Loucy (cell line): ENCODE data around the gene FAM187B.

Experiments used
- H2AFZ ChIP-seq: fragments of 200-600 bp; sonication (generic); 2 replicates; pipeline ENCODE4 v1.6.0; 2016; ENCODE audit warnings: antibody characterized with exemption, mild to moderate bottlenecking, low read length, moderate library complexity
- H3F3A ChIP-seq: fragments of 200-600 bp; 2 replicates; pipeline ENCODE4 v1.6.0; 2016; ENCODE audit warnings: antibody characterized with exemption, low read depth, mild to moderate bottlenecking
- H3K27me3 ChIP-seq: fragments of 200-600 bp; sonication (generic); 2 replicates; pipeline ENCODE4 v1.6.1; 2014; ENCODE audit warnings: low read length, mild to moderate bottlenecking; ENCODE audit not compliant: insufficient read depth, poor library complexity, severe bottlenecking
- H3K36me3 ChIP-seq: fragments of 200-600 bp; sonication (generic); 2 replicates; pipeline ENCODE4 v1.6.1; 2016; ENCODE audit warnings: low read length; ENCODE audit not compliant: insufficient read depth
- H3K4me1 ChIP-seq: fragments of 200-600 bp; sonication (generic); 2 replicates; pipeline ENCODE4 v1.5.1; 2014; ENCODE audit warnings: low read length, mild to moderate bottlenecking; ENCODE audit not compliant: insufficient read depth, poor library complexity, severe bottlenecking
- H3K4me2 ChIP-seq: fragments of 200-600 bp; sonication (generic); 2 replicates; pipeline ENCODE4 v1.6.0; 2014; ENCODE audit warnings: antibody characterized with exemption, low read length, low read depth, mild to moderate bottlenecking; ENCODE audit not compliant: poor library complexity, severe bottlenecking
- H3K4me3 ChIP-seq: fragments of 200-600 bp; sonication (generic); 2 replicates; pipeline ENCODE4 v1.5.1; 2014; ENCODE audit warnings: low read length, mild to moderate bottlenecking, mixed read lengths; ENCODE audit not compliant: poor library complexity, severe bottlenecking
- H3K79me2 ChIP-seq: fragments of 200-600 bp; sonication (generic); 2 replicates; pipeline ENCODE4 v1.6.1; 2014; ENCODE audit warnings: low read length; ENCODE audit not compliant: insufficient read depth
- H3K9ac ChIP-seq: fragments of 200-600 bp; sonication (generic); 2 replicates; pipeline ENCODE4 v1.6.0; 2014; ENCODE audit warnings: mild to moderate bottlenecking, low read depth, low read length, moderate library complexity; ENCODE audit not compliant: poor library complexity, severe bottlenecking
- H3K9me2 ChIP-seq: fragments of 200-600 bp; sonication (generic); replicated peaks from 2 replicates; pipeline ENCODE4 v1.6.1; 2016; ENCODE audit warnings: low read depth, low read length, mixed read lengths
- H3K9me3 ChIP-seq: fragments of 200-600 bp; sonication (generic); 2 replicates; pipeline ENCODE4 v1.6.1; 2014; ENCODE audit warnings: mild to moderate bottlenecking, antibody characterized with exemption, low read length, low read depth; ENCODE audit not compliant: insufficient read depth
- H4K20me1 ChIP-seq: fragments of 200-600 bp; sonication (generic); 2 replicates; pipeline ENCODE4 v1.6.0; 2014; ENCODE audit warnings: antibody characterized with exemption, low read length, mild to moderate bottlenecking; ENCODE audit not compliant: insufficient read depth, poor library complexity, severe bottlenecking
- EZH2phosphoT487 ChIP-seq: fragments of 200-600 bp; IDR thresholded peaks from 2 replicates; pipeline ENCODE4 v1.6.1; 2018; ENCODE audit warnings: antibody characterized with exemption, mild to moderate bottlenecking, moderate library complexity, borderline replicate concordance
- TF ChIP-seq, protein P1 (sequence below): fragments of 200-600 bp; sonication (generic); conservative IDR thresholded peaks from 2 replicates; pipeline ENCODE4 v1.5.1; 2014; ENCODE audit warnings: mild to moderate bottlenecking, antibody characterized with exemption, low read length

The FAM187B gene

DNA sequence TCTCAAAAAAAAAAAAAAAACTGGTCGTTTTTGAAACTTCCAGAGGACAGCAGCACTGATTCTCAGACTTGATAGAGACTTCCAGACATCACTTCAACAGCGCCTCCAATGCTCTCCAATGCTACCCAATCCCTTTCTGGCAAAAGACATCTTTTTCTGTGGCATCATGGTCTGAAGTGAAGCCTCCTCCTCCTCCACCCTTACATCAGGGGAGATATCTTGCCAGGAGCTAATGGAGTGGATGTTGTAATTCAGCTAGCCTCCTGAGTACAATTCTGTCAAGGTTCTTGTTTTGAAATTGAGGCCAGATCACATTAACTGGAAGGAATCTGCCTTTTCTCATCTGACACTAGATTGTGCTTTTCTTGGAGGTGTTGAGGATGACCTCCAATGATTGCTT lies 49.8 kb downstream of the FAM187B start:
- Histone ChIP-seq H3K4me2 (no peak overlapping the region), H3K4me1 (peaks cover 3% of the 10 kb centered on the region), H3K36me3 (no peaks in the 10 kb centered on the region), H3K79me2 (no peaks in the 10 kb centered on the region), H4K20me1 (no peaks in the 10 kb centered on the region), H3F3A (no peaks in the 10 kb centered on the region), H3K9me3 (peaks cover 3% of the 10 kb centered on the region; the same call in 1 of the 2 replicates), H2AFZ (no peak overlapping the region), H3K9ac (no peak overlapping the region), H3K4me3 (no peak overlapping the region), H3K27me3 (no peaks in the 10 kb centered on the region), H3K9me2 (no peaks in the 10 kb centered on the region)
- TF ChIP-seq, protein P1, sequence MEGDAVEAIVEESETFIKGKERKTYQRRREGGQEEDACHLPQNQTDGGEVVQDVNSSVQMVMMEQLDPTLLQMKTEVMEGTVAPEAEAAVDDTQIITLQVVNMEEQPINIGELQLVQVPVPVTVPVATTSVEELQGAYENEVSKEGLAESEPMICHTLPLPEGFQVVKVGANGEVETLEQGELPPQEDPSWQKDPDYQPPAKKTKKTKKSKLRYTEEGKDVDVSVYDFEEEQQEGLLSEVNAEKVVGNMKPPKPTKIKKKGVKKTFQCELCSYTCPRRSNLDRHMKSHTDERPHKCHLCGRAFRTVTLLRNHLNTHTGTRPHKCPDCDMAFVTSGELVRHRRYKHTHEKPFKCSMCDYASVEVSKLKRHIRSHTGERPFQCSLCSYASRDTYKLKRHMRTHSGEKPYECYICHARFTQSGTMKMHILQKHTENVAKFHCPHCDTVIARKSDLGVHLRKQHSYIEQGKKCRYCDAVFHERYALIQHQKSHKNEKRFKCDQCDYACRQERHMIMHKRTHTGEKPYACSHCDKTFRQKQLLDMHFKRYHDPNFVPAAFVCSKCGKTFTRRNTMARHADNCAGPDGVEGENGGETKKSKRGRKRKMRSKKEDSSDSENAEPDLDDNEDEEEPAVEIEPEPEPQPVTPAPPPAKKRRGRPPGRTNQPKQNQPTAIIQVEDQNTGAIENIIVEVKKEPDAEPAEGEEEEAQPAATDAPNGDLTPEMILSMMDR = no peak
- TF ChIP-seq EZH2phosphoT487 = no peak

DNA sequence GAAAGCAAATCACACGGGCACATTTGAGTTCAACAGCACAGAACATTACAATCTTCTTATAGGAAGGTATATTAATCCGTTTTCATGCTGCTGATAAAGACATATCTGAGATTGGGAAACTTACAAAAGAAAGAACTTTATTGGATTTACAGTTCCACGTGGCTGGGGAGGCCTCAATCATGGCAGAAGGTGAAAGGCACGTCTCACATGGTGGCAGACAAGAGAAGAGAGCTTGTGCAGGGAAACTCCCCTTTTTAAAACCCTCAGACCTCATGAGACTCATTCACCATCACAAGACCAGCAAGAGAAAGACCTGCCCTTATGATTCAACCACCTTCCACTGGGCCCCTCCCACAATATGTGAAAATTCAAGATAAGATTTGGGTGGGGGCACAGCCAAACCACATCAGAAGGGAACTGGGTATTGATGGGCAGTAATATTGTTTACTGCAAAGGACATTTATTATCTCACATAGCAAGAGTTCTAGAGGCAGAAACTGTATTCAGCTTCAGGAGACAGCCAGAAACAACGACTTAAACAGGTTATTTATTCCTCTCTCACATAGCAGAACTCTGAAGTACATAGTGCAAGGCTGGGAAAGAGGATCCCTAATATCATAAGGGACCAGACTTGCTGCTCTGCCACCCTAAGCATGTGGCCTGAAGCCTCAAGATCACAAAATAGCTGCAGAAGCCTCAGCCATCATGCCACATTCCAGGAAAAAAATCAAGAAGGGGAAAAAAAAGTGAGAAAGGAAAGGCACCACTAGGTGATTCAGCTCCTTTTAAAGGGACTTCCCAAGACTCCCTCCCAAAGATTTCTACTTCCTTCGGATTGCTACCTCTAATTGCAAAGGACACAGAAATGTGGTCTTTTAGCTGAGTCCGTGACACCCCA lies 50.9 kb downstream of the FAM187B start:
- Histone ChIP-seq H3K9ac (no peak overlapping the region), H3F3A (no peaks in the 10 kb centered on the region), H4K20me1 (no peaks in the 10 kb centered on the region), H3K4me1 (peaks cover 3% of the 10 kb centered on the region), H3K36me3 (peaks cover 4% of the 10 kb centered on the region; the same call in 1 of the 2 replicates), H3K27me3 (no peaks in the 10 kb centered on the region), H3K4me2 (no peak overlapping the region), H3K9me3 (peaks cover 3% of the 10 kb centered on the region; the same call in 1 of the 2 replicates), H3K4me3 (no peak overlapping the region), H3K9me2 (no peaks in the 10 kb centered on the region), H3K79me2 (no peaks in the 10 kb centered on the region), H2AFZ (no peak overlapping the region)
- TF ChIP-seq, protein P1 = no peak
- no peak for TF ChIP-seq EZH2phosphoT487

DNA sequence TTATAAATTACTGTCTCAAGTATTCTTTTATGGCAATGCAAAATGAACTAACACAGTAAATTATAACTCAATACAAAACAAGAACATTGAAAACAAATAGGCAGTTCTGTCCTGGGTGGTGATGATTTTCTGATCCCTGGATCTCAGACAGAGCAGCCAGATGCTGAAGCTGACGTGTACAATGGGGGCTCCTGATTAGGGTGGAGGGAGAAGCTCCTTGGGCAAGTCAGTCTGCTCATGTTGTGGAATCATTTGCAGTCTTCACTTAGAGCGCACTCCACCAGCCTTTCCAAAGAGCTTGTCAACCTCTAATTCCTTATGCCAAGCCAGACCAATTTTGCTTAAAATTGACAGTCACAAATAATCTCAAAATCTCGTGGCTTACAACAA lies 52.4 kb downstream of the FAM187B start:
- Histone ChIP-seq H3K9me2 (no peaks in the 10 kb centered on the region), H2AFZ (no peak overlapping the region), H3K4me2 (no peak overlapping the region), H3K27me3 (no peaks in the 10 kb centered on the region), H3K36me3 (peaks cover 6% of the 10 kb centered on the region; the same call in 1 of the 2 replicates), H3K4me3 (no peak overlapping the region), H3F3A (0 out of 2 replicates have a peak, but pooled peaks cover 4% of the 10 kb centered on the region), H4K20me1 (no peaks in the 10 kb centered on the region), H3K4me1 (peaks cover 15% of the 10 kb centered on the region), H3K9me3 (peaks cover 3% of the 10 kb centered on the region; the same call in 1 of the 2 replicates), H3K9ac (no peak overlapping the region), H3K79me2 (no peaks in the 10 kb centered on the region)
- TF ChIP-seq EZH2phosphoT487 = no peak
- TF ChIP-seq, protein P1 = no peak
